Ovary (tissue), 3 donors: ENCODE measurements around the gene CARD9.

Experiments used
- CTCF ChIP-seq, 3 donors: fragments of 450-650 bp in 2 of 3; fragments of 200-600 bp in 1 of 3; IDR thresholded peaks; one replicate each; pipeline versions ENCODE4 v1.5.1 to v1.8.0; 2016 to 2022; ENCODE audit warnings: antibody characterized with exemption in 3 of 3, mild to moderate bottlenecking in 1 of 3
- EP300 ChIP-seq: sonication (generic); formaldehyde crosslinking; IDR thresholded peaks from one replicate; pipeline ENCODE4 v1.6.1; 2017; ENCODE audit warnings: antibody characterized with exemption
- POLR2A ChIP-seq: fragments of 450-650 bp; IDR thresholded peaks from one replicate; pipeline ENCODE4 v1.6.1; 2017; ENCODE audit warnings: antibody characterized with exemption, mild to moderate bottlenecking, moderate library complexity
- donor health status: DM: no; HTN: no; CAD: no.

DNA sequence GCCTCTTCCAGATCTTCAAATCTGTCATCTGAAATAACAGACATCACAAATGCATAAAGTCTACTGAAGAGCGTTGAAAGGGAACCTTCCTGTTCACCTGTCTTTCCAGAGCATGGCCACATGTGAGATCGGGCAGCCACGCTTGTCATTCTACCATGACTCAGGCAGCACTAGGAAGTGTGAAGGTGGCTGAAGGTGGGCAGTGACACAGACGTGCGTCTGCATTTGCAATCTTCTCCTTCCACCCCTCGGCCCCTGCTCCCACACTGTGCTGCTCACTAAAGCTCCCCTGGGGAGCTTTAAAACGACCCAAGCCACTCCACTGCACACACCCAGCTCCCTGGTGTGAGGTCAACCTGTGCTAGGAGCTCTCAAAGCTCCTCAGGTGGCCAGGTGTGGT lies 34.4 kb upstream of the CARD9 start:
- TF ChIP-seq CTCF (IDR thresholded peaks at IDR 0.05) = no peak
- TF ChIP-seq POLR2A = no peak
- no peak for TF ChIP-seq EP300
